H1 (cell line): ENCODE measurements around the gene CAVIN4.

Experiments
- CTCF ChIP-seq, 3 experiments: IDR thresholded peaks; 1 replicate in 2 of 3; 2 replicates in 1 of 3; pipeline versions ENCODE4 v1.5.1 to v1.6.1; 2011; ENCODE audit warnings: low read length in 3 of 3, mild to moderate bottlenecking in 3 of 3, inconsistent platforms in 2 of 3, low read depth in 1 of 3, moderate library complexity in 1 of 3; ENCODE audit not compliant: insufficient read depth in 1 of 3; ENCODE audit errors: control extremely low read depth in 1 of 3
- EP300 ChIP-seq, 2 experiments: IDR thresholded peaks; 1 replicate in 1 of 2; 2 replicates in 1 of 2; pipeline ENCODE4 v1.6.1; 2011 to 2012; ENCODE audit warnings: low read depth in 2 of 2, low read length in 2 of 2, mild to moderate bottlenecking in 2 of 2, borderline replicate concordance in 1 of 2, inconsistent platforms in 1 of 2, moderate library complexity in 1 of 2
- EZH2 ChIP-seq: fragments of 200-600 bp; sonication (generic); IDR thresholded peaks from 2 replicates; pipeline ENCODE4 v1.7.1; 2012; ENCODE audit warnings: low read depth, mild to moderate bottlenecking, moderate library complexity, low read length, inconsistent platforms; ENCODE audit not compliant: severe bottlenecking
- KDM1A ChIP-seq: fragments of 200-600, 300-600 bp; sonication (generic); IDR thresholded peaks from 2 replicates; pipeline ENCODE4 v1.7.1; 2016; ENCODE audit warnings: mild to moderate bottlenecking, low read length, borderline replicate concordance
- MAFK ChIP-seq: IDR thresholded peaks from 2 replicates; pipeline ENCODE4 v1.6.1; 2012; ENCODE audit warnings: low read depth, mild to moderate bottlenecking, improper control_type of control experiment, low read length
- POLR2A ChIP-seq, 2 experiments: IDR thresholded peaks; 1 replicate in 1 of 2; 2 replicates in 1 of 2; pipeline ENCODE4 v1.6.1; 2011; ENCODE audit warnings: low read depth in 2 of 2, low read length in 2 of 2, mild to moderate bottlenecking in 2 of 2; ENCODE audit errors: control extremely low read depth in 1 of 2
- RAD21 ChIP-seq, 2 experiments: IDR thresholded peaks in 1 of 2; conservative IDR thresholded peaks in 1 of 2; 2 replicates each; pipeline ENCODE4 v1.6.1; 2011; ENCODE audit warnings: low read depth in 2 of 2, low read length in 2 of 2, improper control_type of control experiment in 1 of 2, inconsistent platforms in 1 of 2, mild to moderate bottlenecking in 1 of 2, moderate library complexity in 1 of 2
- RFX5 ChIP-seq: IDR thresholded peaks from 2 replicates; pipeline ENCODE4 v1.6.1; 2011; ENCODE audit warnings: low read depth, low read length, improper control_type of control experiment, borderline replicate concordance
- TAF1 ChIP-seq: IDR thresholded peaks from 2 replicates; pipeline ENCODE4 v1.6.1; 2011; ENCODE audit warnings: mild to moderate bottlenecking, low read depth, low read length
- ZNF274 ChIP-seq: IDR thresholded peaks from 2 replicates; pipeline ENCODE4 v1.7.0; 2012; ENCODE audit warnings: low read length, borderline replicate concordance; ENCODE audit errors: extremely low read depth

GRCh38 chr9:100619194-100619593 lies 41.3 kb downstream of the CAVIN4 start:
- no peak for TF ChIP-seq ZNF274
- no peak for TF ChIP-seq EP300 (IDR thresholded peaks at IDR 0.05; ENCODE audit: borderline replicate concordance in 1 of 2, low read depth in 2 of 2, low read length in 2 of 2)
- TF ChIP-seq MAFK, result no peak
- TF ChIP-seq CTCF (IDR thresholded peaks at IDR 0.05; ENCODE audit: control extremely low read depth in 1 of 3, insufficient read depth in 1 of 3, low read depth in 1 of 3, low read length in 3 of 3), result no peak
- TF ChIP-seq TAF1, result no peak
- no peak for TF ChIP-seq KDM1A
- no peak for TF ChIP-seq POLR2A (IDR thresholded peaks at IDR 0.05; ENCODE audit: control extremely low read depth in 1 of 2, low read depth in 2 of 2, low read length in 2 of 2)
- TF ChIP-seq EZH2, result no peak
- no peak for TF ChIP-seq RFX5
- TF ChIP-seq RAD21 (IDR thresholded peaks at IDR 0.05 in 1 of 2, conservative IDR thresholded peaks at IDR 0.05 in 1 of 2; ENCODE audit: low read depth in 2 of 2, low read length in 2 of 2), result no peak
